Gastrocnemius medialis (tissue), 4 donors: ENCODE measurements around the gene TMPRSS4.

Experiments used
- POLR2A ChIP-seq, 2 donors: fragments of 450-650 bp; IDR thresholded peaks; one replicate each; pipeline ENCODE4 v1.6.1; 2017; ENCODE audit warnings: antibody characterized with exemption in 2 of 2, mild to moderate bottlenecking in 2 of 2, moderate library complexity in 2 of 2
- TF ChIP-seq, protein P1 (sequence below), 5 experiments: fragments of 450-650 bp in 3 of 5; fragments of 200-600 bp in 2 of 5; sonication (generic) in 2 of 5; IDR thresholded peaks in 4 of 5; conservative IDR thresholded peaks in 1 of 5; 1 replicate in 4 of 5; 2 replicates in 1 of 5; pipeline ENCODE4 v1.5.1; 2016 to 2019; ENCODE audit warnings: antibody characterized with exemption in 5 of 5, mild to moderate bottlenecking in 3 of 5, moderate library complexity in 3 of 5

DNA sequence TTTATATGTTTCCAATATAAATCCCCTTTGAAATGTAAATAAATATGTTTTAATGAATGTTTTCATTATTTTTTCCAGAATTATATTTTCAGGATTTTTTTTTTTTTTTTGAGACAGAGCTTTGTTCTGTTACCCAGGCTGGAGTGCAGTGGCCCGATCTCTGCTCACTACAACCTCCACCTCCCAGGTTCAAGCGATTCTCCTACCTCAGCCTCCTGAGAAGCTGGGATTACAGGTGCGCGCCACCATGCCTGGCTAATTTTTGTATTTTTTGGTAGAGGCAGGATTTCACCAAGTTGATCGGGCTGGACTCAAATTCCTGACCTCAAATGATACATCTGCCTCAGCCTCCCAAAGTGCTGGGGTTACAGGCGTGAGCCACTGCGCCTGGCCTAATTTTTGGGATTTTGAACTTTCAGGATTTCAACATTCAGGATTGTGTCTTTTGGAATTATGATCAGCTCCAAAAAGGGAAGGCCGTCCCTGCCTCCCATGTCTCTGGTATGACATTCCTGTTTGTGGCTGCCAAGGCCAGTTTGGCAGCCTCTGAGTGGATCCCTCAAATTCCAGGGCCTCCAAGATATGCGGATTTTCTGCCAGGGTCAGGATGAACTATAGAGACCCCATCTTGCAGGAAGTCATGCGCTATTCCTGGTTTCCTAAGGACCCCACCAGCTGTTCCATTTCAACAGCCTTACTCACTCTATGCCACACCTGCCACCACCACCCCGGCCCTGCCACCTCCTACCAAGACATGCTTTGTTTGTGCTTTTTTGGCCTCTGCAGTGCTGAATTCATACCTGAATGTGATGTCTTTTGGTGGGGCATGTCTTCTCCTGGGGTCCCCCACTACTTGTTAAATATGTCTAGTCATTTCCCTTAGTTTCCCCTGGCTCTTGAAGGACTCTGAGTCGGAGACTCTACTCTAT lies 21.9 kb upstream of the TMPRSS4 start:
- no peak for TF ChIP-seq POLR2A (IDR thresholded peaks at IDR 0.05)
- TF ChIP-seq, protein P1, sequence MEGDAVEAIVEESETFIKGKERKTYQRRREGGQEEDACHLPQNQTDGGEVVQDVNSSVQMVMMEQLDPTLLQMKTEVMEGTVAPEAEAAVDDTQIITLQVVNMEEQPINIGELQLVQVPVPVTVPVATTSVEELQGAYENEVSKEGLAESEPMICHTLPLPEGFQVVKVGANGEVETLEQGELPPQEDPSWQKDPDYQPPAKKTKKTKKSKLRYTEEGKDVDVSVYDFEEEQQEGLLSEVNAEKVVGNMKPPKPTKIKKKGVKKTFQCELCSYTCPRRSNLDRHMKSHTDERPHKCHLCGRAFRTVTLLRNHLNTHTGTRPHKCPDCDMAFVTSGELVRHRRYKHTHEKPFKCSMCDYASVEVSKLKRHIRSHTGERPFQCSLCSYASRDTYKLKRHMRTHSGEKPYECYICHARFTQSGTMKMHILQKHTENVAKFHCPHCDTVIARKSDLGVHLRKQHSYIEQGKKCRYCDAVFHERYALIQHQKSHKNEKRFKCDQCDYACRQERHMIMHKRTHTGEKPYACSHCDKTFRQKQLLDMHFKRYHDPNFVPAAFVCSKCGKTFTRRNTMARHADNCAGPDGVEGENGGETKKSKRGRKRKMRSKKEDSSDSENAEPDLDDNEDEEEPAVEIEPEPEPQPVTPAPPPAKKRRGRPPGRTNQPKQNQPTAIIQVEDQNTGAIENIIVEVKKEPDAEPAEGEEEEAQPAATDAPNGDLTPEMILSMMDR (IDR thresholded peaks at IDR 0.05 in 4 of 5, conservative IDR thresholded peaks at IDR 0.05 in 1 of 5): no peak
